B cell (primary cell): ENCODE results near the gene DBR1. TPM values are rescaled to one million over a fixed set of nuclear protein-coding genes. Genes with fewer than 3 reads are reported as not detected.
A peak's percentile ranks its signal among the peaks of the same experiment; 100 is the strongest.

Experiments used
- ATAC-seq: fragments of 200-7000 bp; cut with Tn5 transposase; one replicate; pipeline ENCODE4 v1.10.0; 2021; ENCODE audit warnings: low read depth, mild to moderate bottlenecking, moderate number of reproducible peaks, moderate library complexity
- CTCF ChIA-PET: fragments of 350-600 bp; sonication (Branson Sonifier 250); formaldehyde crosslinking; loops from one replicate; lab custom pipeline; 2021; ENCODE audit warnings: antibody characterized with exemption, inconsistent platforms; lab: Charles Lee
- POLR2A ChIA-PET: fragments of 350-600 bp; sonication (Branson Sonifier 250); formaldehyde crosslinking; loops from one replicate; lab custom pipeline; 2021; ENCODE audit warnings: antibody characterized with exemption; lab: Charles Lee
- DNase-seq: peaks from one replicate; pipeline ENCODE4 v3.0.0; 2013
- H2AFZ ChIP-seq: 2 replicates; pipeline ENCODE4 v1.6.1; 2012; ENCODE audit warnings: mild to moderate bottlenecking, low read depth, low read length; ENCODE audit not compliant: insufficient read depth, poor library complexity, severe bottlenecking
- H3K27ac ChIP-seq, 2 donors: 1 replicate in 1 of 2; 2 replicates in 1 of 2; pipeline ENCODE4 v1.5.1; 2012 to 2013; ENCODE audit warnings: low read length in 2 of 2, mild to moderate bottlenecking in 2 of 2, moderate library complexity in 1 of 2
- H3K27me3 ChIP-seq, 4 experiments: fragments of 200-600 bp in 1 of 4; sonication (generic) in 1 of 4; replicated peaks in 1 of 4; 1 replicate in 2 of 4; 2 replicates in 2 of 4; pipeline versions ENCODE4 v1.6.1 to v1.7.0; 2013 to 2016; ENCODE audit warnings: low read length in 3 of 4, mild to moderate bottlenecking in 2 of 4, mixed read lengths in 1 of 4, moderate library complexity in 1 of 4; ENCODE audit not compliant: insufficient read depth in 4 of 4, control insufficient read depth in 3 of 4; ENCODE audit errors: control extremely low read depth in 1 of 4
- H3K36me3 ChIP-seq, 2 experiments: replicated peaks in 1 of 2; 1 replicate in 1 of 2; 2 replicates in 1 of 2; pipeline versions ENCODE4 v1.6.1 to v1.7.1; 2013; ENCODE audit warnings: low read length in 1 of 2; ENCODE audit not compliant: insufficient read depth in 2 of 2, control insufficient read depth in 1 of 2; ENCODE audit errors: control extremely low read depth in 1 of 2, extremely low read depth in 1 of 2
- H3K4me1 ChIP-seq, 2 donors: fragments of 200-600 bp in 1 of 2; sonication (generic) in 1 of 2; 1 replicate in 1 of 2; 2 replicates in 1 of 2; pipeline versions ENCODE4 v1.5.1 to v1.6.1; 2013 to 2017; ENCODE audit warnings: low read length in 2 of 2; ENCODE audit not compliant: control insufficient read depth in 2 of 2, insufficient read depth in 2 of 2
- H3K4me2 ChIP-seq: replicated peaks from 2 replicates; pipeline ENCODE3; 2012; ENCODE audit warnings: mild to moderate bottlenecking, low read depth, low read length; ENCODE audit not compliant: poor library complexity, severe bottlenecking
- H3K4me3 ChIP-seq, 5 experiments: fragments of 200-600 bp in 1 of 5; sonication (generic) in 1 of 5; 1 replicate in 3 of 5; 2 replicates in 2 of 5; pipeline versions ENCODE4 v1.5.1 to v1.7.0; 2011 to 2016; ENCODE audit warnings: low read length in 4 of 5, mild to moderate bottlenecking in 4 of 5, low read depth in 2 of 5, control low read depth in 1 of 5, moderate library complexity in 1 of 5; ENCODE audit not compliant: insufficient read depth in 1 of 5; ENCODE audit errors: control extremely low read depth in 1 of 5, extremely low read depth in 1 of 5
- H3K79me2 ChIP-seq: fragments of 200-600 bp; sonication (generic); one replicate; pipeline ENCODE4 v1.6.0; 2016; ENCODE audit warnings: low read length; ENCODE audit not compliant: control insufficient read depth, insufficient read depth
- H3K9ac ChIP-seq: fragments of 200-600 bp; sonication (generic); 2 replicates; pipeline ENCODE4 v1.6.1; 2017; ENCODE audit warnings: mild to moderate bottlenecking, low read length, moderate library complexity
- H3K9me3 ChIP-seq, 3 donors: one replicate each; pipeline versions ENCODE4 v1.6.1 to v1.7.1; 2013; ENCODE audit warnings: low read length in 2 of 3; ENCODE audit not compliant: control insufficient read depth in 2 of 3, insufficient read depth in 1 of 3; ENCODE audit errors: control extremely low read depth in 1 of 3
- H4K20me1 ChIP-seq: 2 replicates; pipeline ENCODE4 v1.6.0; 2012; ENCODE audit warnings: mild to moderate bottlenecking, low read length; ENCODE audit not compliant: insufficient read depth, control insufficient read depth, poor library complexity, severe bottlenecking
- H3K27ac Mint-ChIP-seq: one replicate; pipeline ENCODE4 v1.8.0; 2021; ENCODE audit warnings: mixed read lengths
- H3K27me3 Mint-ChIP-seq: one replicate; pipeline ENCODE4 v1.8.0; 2021; ENCODE audit warnings: mixed read lengths
- H3K4me1 Mint-ChIP-seq: one replicate; pipeline ENCODE4 v1.8.0; 2021; ENCODE audit warnings: mixed read lengths
- H3K4me3 Mint-ChIP-seq: one replicate; pipeline ENCODE4 v1.8.0; 2021; ENCODE audit warnings: mixed read lengths
- H3K9me3 Mint-ChIP-seq: one replicate; pipeline ENCODE4 v1.8.0; 2022; ENCODE audit warnings: mixed read lengths; ENCODE audit not compliant: insufficient read depth
- EZH2 ChIP-seq: IDR thresholded peaks from 2 replicates; pipeline ENCODE4 v1.6.1; 2012; ENCODE audit warnings: borderline replicate concordance, low read depth, mild to moderate bottlenecking, moderate library complexity, low read length; ENCODE audit not compliant: insufficient read depth, poor library complexity, severe bottlenecking
- WGBS: methylation state at CpG from one replicate; pipeline ENCODE4 v1.1.5; 2013; ENCODE audit warnings: missing lambda C conversion rate; ENCODE audit not compliant: insufficient coverage; 5-methylcytosine and 5-hydroxymethylcytosine counted together
- intact Hi-C: fragments of 100-400 bp; cut with micrococcal nuclease; formaldehyde crosslinking; loops from one replicate; pipeline ENCODE4 v1.10.0; 2022
- polyA plus RNA-seq: library from polyadenylated mRNA; depleted of rRNA; stranded (reverse); fragments of >200 nt; gene quantifications from 2 replicates; pipeline ENCODE4 v1.2.3, GENCODE V29; 2012
- total RNA-seq, 2 donors: library from RNA; stranded (reverse); fragments of 120-200 nt in 1 of 2; gene quantifications; 1 replicate in 1 of 2; 2 replicates in 1 of 2; pipeline versions ENCODE4 v1.2.3 to v1.2.4, GENCODE V29; 2013 to 2022
- TF ChIP-seq, protein P1 (sequence below): fragments of 200-600 bp; IDR thresholded peaks from one replicate; pipeline ENCODE4 v1.8.0; 2022; ENCODE audit warnings: antibody characterized with exemption, mild to moderate bottlenecking

Gene DBR1
- total and polyA plus RNA-seq, 2 donors (not counting 1 experiment from before 2014, with no cell fraction given) = 7.5 to 22.6 TPM

DNA sequence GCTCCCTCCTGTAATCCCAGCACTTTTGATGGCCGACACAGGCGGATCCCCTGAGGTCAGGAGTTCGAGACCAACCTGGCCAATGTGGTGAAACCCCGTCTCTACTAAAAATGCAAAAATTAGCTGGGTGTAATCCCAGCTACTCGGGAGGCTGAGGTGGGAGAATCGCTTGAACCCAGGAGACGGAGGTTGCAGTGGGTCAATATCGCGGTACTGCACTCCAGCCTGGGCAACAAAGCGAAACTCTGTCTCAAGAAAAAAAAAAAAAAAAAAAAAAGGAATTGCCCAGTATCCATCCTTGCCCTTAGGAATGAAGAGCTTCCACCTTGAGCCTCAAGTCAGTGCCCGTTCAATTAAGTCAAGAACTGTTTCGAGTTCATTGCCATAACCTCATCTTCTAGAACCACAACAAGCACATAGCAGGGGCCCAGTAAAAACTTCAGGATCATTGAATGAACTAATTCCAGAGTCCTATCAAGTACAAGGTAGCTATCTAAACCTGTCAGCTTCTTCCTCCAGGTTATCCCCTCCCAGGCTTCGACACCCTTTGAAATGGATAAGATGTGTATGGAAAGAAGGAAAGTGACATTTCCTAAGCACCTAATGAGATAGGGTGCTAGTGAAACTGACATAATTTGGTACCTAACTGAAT lies 826 bp downstream of the DBR1 start:
- ChIA-PET CTCF (interaction anchor here (1.1 to 1.8 kb wide), 3 partner anchors 12 to 742 kb away, joined by 4 read pairs; partner anchors contain the start of gene DZIP1L), POLR2A (interaction anchor here (0.7 to 1.9 kb wide), 3 partner anchors 12 to 18 kb away, joined by 4 to 19 read pairs (median 5); partner anchors contain the start of gene ARMC8)
- intact Hi-C loops = loop anchor here (1.0 to 5.0 kb wide), 2 partner anchors 13 to 1213 kb away; partner anchors contain the start of genes ARMC8 and COPB2
- Mint-ChIP-seq H3K27ac (peak overlapping the region; percentile 99), H3K4me3 (peak overlapping the region; percentile 100), H3K4me1 (peaks cover 30% of the 10 kb centered on the region), H3K9me3 (no peaks in the 10 kb centered on the region), H3K27me3 (no peaks in the 10 kb centered on the region)
- peak overlapping the region; percentile 78 for H3K4me2 ChIP-seq
- H4K20me1 ChIP-seq = peaks cover 4% of the 10 kb centered on the region
- H3K4me1 ChIP-seq = peaks cover 14 to 16% of the 10 kb centered on the region in 2 donors
- WGBS = 80% methylated on average over 6 of the region's 13 CpGs
- H3K9ac ChIP-seq = peak overlapping the region; percentile 88
- peak overlapping the region; percentile 95 for H2AFZ ChIP-seq
- peak overlapping the region; percentile 77 for H3K27ac ChIP-seq
- ATAC-seq (no peak), DNase-seq (no peak)
- no peaks in the 10 kb centered on the region for H3K27me3 ChIP-seq
- H3K4me3 ChIP-seq = peak overlapping the region; percentile 75 to 95 (median 81)
- TF ChIP-seq EZH2 = no peak
- TF ChIP-seq, protein P1, sequence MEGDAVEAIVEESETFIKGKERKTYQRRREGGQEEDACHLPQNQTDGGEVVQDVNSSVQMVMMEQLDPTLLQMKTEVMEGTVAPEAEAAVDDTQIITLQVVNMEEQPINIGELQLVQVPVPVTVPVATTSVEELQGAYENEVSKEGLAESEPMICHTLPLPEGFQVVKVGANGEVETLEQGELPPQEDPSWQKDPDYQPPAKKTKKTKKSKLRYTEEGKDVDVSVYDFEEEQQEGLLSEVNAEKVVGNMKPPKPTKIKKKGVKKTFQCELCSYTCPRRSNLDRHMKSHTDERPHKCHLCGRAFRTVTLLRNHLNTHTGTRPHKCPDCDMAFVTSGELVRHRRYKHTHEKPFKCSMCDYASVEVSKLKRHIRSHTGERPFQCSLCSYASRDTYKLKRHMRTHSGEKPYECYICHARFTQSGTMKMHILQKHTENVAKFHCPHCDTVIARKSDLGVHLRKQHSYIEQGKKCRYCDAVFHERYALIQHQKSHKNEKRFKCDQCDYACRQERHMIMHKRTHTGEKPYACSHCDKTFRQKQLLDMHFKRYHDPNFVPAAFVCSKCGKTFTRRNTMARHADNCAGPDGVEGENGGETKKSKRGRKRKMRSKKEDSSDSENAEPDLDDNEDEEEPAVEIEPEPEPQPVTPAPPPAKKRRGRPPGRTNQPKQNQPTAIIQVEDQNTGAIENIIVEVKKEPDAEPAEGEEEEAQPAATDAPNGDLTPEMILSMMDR = no peak
- peaks cover 3 to 8% of the 10 kb centered on the region in 2 experiments for H3K36me3 ChIP-seq
- H3K79me2 ChIP-seq = peaks cover 19% of the 10 kb centered on the region
- H3K9me3 ChIP-seq = no peaks in the 10 kb centered on the region

DNA sequence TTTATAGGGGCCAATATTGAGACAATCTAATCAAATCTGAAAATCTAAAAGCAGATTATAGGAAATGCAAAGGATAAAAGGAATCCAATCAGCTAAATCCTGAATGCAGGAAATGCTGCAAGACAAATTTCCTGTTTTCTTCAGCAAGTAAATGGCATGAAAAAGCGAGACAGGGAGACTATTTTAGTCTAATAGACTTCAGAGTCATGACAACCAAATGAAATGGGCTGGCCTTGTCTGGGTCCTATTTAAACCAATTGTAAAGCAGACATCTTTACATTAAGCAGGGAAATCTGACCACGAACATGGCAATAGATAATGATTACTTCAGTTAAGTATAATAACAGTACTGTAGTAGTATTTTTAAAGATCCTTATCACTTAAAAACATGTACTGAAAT lies 2.1 kb downstream of the DBR1 start:
- Mint-ChIP-seq H3K4me3 (no peak overlapping the region), H3K4me1 (peaks cover 30% of the 10 kb centered on the region), H3K9me3 (no peaks in the 10 kb centered on the region), H3K27me3 (no peaks in the 10 kb centered on the region), H3K27ac (no peak overlapping the region)
- WGBS = no CpG with 5 or more reads among the region's 2 CpGs
- ChIA-PET POLR2A (no interaction called here), CTCF (interaction anchor here (0.6 to 1.0 kb wide), 2 partner anchors 494 to 743 kb away, joined by 3 to 5 read pairs; no protein-coding TSS in a partner anchor)
- Histone ChIP-seq H3K9ac (no peak overlapping the region), H3K4me2 (no peak overlapping the region), H3K79me2 (peaks cover 19% of the 10 kb centered on the region), H4K20me1 (peaks cover 4% of the 10 kb centered on the region), H3K27ac (no peak overlapping the region), H3K9me3 (no peaks in the 10 kb centered on the region), H3K4me1 (peaks cover 14 to 16% of the 10 kb centered on the region in 2 donors), H2AFZ (no peak overlapping the region), H3K36me3 (peaks cover 8% of the 10 kb centered on the region in 2 experiments), H3K27me3 (no peaks in the 10 kb centered on the region), H3K4me3 (no peak overlapping the region)
- no peak for ATAC-seq
- TF ChIP-seq, protein P1 = no peak
- no peak for TF ChIP-seq EZH2
- intact Hi-C loops = loop anchor here (5.0 kb wide), 1 partner anchor 1215 kb away; the partner anchor contains the start of gene COPB2
- no peak for DNase-seq
